ENCODE measurements around the gene PTPRT. TPM values are rescaled to one million over a fixed set of nuclear protein-coding genes. Genes with fewer than 3 reads are reported as not detected.

The PTPRT gene
- total and polyA plus RNA-seq, 9 donors = under 0.01 to 3.2 (median 0.22) TPM; not detected in 1

GRCh38 chr20:42095221-42095620 lies 1094.5 kb downstream of the PTPRT start:
- Histone ChIP-seq H3K4me1 (ENCODE audit: insufficient read depth) (no peaks in the 10 kb centered on the region), H3K36me3 (no peaks in the 10 kb centered on the region), H3K9me3 (no peaks in the 10 kb centered on the region), H3K27ac (no peak overlapping the region), H3K4me3 (no peak overlapping the region), H3K27me3 (no peaks in the 10 kb centered on the region)
- no peak for TF ChIP-seq EP300 (IDR thresholded peaks at IDR 0.05)
- TF ChIP-seq CTCF (IDR thresholded peaks at IDR 0.05) = no peak
- TF ChIP-seq POLR2A (IDR thresholded peaks at IDR 0.05) = no peak
- intact Hi-C loops (cut with DNase I) = no loop called here
- WGBS, 3 donors = 72 to 87% (median 73%) methylated on average over 2 of the region's 2 CpGs
- no peak for DNase-seq

GRCh38 chr20:42093542-42094440 lies 1095.9 kb downstream of the PTPRT start:
- H3K36me3 ChIP-seq = no peaks in the 10 kb centered on the region
- H3K9me3 ChIP-seq = no peaks in the 10 kb centered on the region
- 28 to 56% (median 35%) methylated on average over 14 of the region's 14 CpGs for WGBS, 3 donors
- no peak for DNase-seq
- TF ChIP-seq POLR2A (IDR thresholded peaks at IDR 0.05) (no peak), EP300 (IDR thresholded peaks at IDR 0.05) (no peak), CTCF (IDR thresholded peaks at IDR 0.05) (no peak)
- H3K27me3 ChIP-seq = no peaks in the 10 kb centered on the region
- no peak overlapping the region for H3K27ac ChIP-seq
- H3K4me1 ChIP-seq (ENCODE audit: insufficient read depth) = no peaks in the 10 kb centered on the region
- H3K4me3 ChIP-seq = no peak overlapping the region
- intact Hi-C loops (cut with DNase I) = no loop called here

GRCh38 chr20:42093041-42093440 lies 1096.7 kb downstream of the PTPRT start:
- no peaks in the 10 kb centered on the region for H3K27me3 ChIP-seq
- TF ChIP-seq CTCF (IDR thresholded peaks at IDR 0.05) = no peak
- TF ChIP-seq EP300 (IDR thresholded peaks at IDR 0.05) = no peak
- TF ChIP-seq POLR2A (IDR thresholded peaks at IDR 0.05) = no peak
- no peak for DNase-seq
- H3K4me1 ChIP-seq (ENCODE audit: insufficient read depth) = no peaks in the 10 kb centered on the region
- intact Hi-C loops (cut with DNase I) = no loop called here
- no peaks in the 10 kb centered on the region for H3K9me3 ChIP-seq
- no peak overlapping the region for H3K4me3 ChIP-seq
- no peaks in the 10 kb centered on the region for H3K36me3 ChIP-seq
- 44 to 76% (median 72%) methylated on average over 4 of the region's 4 CpGs for WGBS, 3 donors
- no peak overlapping the region for H3K27ac ChIP-seq

GRCh38 chr20:42085366-42085765 lies 1104.3 kb downstream of the PTPRT start:
- Histone ChIP-seq H3K4me1 (ENCODE audit: insufficient read depth) (no peaks in the 10 kb centered on the region), H3K4me3 (no peak overlapping the region), H3K27ac (no peak overlapping the region), H3K27me3 (no peaks in the 10 kb centered on the region), H3K9me3 (no peaks in the 10 kb centered on the region), H3K36me3 (no peaks in the 10 kb centered on the region)
- WGBS, 3 donors = 86 to 94% (median 87%) methylated on average over 10 of the region's 10 CpGs
- DNase-seq = no peak
- TF ChIP-seq POLR2A (IDR thresholded peaks at IDR 0.05) = no peak
- TF ChIP-seq EP300 (IDR thresholded peaks at IDR 0.05) = no peak
- TF ChIP-seq CTCF (IDR thresholded peaks at IDR 0.05) = no peak
- intact Hi-C loops (cut with DNase I) = no loop called here

All from ovary (tissue), 9 donors.